ENCODE results near the gene ADGRF4.

- TF ChIP-seq TAF1 (IDR thresholded peaks at IDR 0.05; ENCODE audit: low read depth, low read length), result no peak
- TF ChIP-seq POLR2A (IDR thresholded peaks at IDR 0.05; ENCODE audit: low read depth, low read length), result no peak
- no peak for TF ChIP-seq POLR2AphosphoS5 (IDR thresholded peaks at IDR 0.05; ENCODE audit: low read depth, low read length)
- no peak for TF ChIP-seq PAX5 (IDR thresholded peaks at IDR 0.05; ENCODE audit: insufficient read depth, low read length, severe bottlenecking)
- TF ChIP-seq SPI1 (IDR thresholded peaks at IDR 0.05; ENCODE audit: low read depth, low read length), result no peak
- TF ChIP-seq POU2F2 (IDR thresholded peaks at IDR 0.05; ENCODE audit: low read depth, low read length), result no peak
These were observed 29.0 kb downstream of the ADGRF4 start for GRCh38 chr6:47727391-47727790.
